MM.1S (cell line): Measurements from ENCODE around the gene SUPT3H.

Experiments
- EZH2 ChIP-seq: fragments of 300-600 bp; sonication (generic); optimal IDR thresholded peaks from 2 replicates; pipeline ENCODE3; 2017; ENCODE audit warnings: low read depth, mild to moderate bottlenecking, antibody characterized with exemption, low read length, mixed read lengths
- EZH2phosphoT487 ChIP-seq: fragments of 300-600 bp; sonication (generic); IDR thresholded peaks from 2 replicates; pipeline ENCODE4 v1.6.1; 2018; ENCODE audit warnings: antibody characterized with exemption, low read length
- TF ChIP-seq, protein P1 (sequence below): fragments of 300-600 bp; sonication (generic); IDR thresholded peaks from 2 replicates; pipeline ENCODE4 v1.5.1; 2016; ENCODE audit warnings: antibody characterized with exemption, low read length, mixed read lengths

DNA sequence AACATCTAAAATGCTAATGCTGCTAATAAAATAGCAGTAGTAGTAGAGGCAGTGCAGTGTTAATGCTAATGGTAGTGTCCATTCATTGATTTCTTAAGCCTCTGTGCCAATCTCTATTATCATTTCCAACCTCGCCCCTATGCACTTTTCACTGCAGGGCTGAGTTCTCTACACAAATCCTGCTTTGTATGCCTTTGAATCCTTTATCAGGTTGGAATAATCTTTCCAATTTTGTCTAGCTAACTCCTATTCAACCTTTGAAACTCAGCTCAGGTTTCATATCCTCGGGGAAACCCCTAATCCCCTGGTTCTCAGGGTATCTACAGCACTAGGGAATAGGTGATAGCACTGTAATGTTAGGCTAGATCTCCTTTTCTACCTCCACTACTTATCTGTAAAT lies 333.6 kb downstream of the SUPT3H start:
- TF ChIP-seq, protein P1, sequence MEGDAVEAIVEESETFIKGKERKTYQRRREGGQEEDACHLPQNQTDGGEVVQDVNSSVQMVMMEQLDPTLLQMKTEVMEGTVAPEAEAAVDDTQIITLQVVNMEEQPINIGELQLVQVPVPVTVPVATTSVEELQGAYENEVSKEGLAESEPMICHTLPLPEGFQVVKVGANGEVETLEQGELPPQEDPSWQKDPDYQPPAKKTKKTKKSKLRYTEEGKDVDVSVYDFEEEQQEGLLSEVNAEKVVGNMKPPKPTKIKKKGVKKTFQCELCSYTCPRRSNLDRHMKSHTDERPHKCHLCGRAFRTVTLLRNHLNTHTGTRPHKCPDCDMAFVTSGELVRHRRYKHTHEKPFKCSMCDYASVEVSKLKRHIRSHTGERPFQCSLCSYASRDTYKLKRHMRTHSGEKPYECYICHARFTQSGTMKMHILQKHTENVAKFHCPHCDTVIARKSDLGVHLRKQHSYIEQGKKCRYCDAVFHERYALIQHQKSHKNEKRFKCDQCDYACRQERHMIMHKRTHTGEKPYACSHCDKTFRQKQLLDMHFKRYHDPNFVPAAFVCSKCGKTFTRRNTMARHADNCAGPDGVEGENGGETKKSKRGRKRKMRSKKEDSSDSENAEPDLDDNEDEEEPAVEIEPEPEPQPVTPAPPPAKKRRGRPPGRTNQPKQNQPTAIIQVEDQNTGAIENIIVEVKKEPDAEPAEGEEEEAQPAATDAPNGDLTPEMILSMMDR: no peak
- TF ChIP-seq EZH2phosphoT487 (no peak), EZH2 (no peak)
